ENCODE measurements around the gene ABHD12B. TPM values are rescaled to one million over a fixed set of nuclear protein-coding genes. Genes with fewer than 3 reads are reported as not detected.

Gene ABHD12B
- total and polyA plus RNA-seq, 2 of the 13 experiments (the other 11 are each of a cell fraction or from before 2014, with no cell fraction given) = not detected

DNA sequence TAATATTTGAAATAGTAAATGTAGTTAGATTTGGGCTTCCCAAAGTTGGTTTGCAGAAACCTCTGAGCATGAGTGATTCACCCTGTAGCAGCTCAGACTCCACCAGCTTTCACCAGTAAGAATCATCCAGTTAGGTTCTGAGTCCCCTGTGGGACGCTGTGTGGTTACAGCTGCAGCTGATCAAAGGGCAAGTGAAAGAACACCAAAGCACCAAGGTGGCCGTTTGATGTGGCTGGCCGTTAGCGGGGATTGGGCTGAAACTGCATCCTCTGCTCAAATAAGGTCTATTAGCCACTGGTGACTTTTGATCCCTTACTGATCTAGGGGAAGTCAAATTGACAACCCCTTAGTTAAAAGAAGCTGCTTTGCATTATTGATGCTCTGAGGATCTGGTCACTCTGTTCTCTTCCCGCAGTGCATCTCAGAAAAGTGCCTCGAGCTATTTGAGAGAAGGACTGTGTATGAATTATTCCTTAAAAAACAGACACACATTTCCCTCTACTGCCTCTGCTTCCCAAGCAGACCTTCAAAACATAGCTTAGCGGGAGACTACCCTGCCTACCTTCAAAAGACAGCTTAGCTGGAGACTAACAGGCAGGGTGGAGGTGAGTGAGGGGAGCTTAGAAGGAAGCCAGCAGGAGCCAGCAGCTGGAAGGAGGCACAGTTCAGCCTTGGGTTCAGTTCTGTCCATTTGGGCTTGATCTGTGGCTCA is 3.7 kb downstream of the ABHD12B start (continued):
- TF ChIP-seq RNF219 (CRISPR knock-in tag; IDR thresholded peaks at IDR 0.05) = no peak
- TF ChIP-seq, protein P1, sequence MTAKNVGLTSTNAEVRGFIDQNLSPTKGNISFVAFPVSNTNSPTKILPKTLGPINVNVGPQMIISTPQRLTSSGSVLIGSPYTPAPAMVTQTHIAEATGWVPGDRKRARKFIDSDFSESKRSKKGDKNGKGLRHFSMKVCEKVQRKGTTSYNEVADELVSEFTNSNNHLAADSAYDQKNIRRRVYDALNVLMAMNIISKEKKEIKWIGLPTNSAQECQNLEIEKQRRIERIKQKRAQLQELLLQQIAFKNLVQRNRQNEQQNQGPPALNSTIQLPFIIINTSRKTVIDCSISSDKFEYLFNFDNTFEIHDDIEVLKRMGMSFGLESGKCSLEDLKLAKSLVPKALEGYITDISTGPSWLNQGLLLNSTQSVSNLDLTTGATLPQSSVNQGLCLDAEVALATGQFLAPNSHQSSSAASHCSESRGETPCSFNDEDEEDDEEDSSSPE (CRISPR knock-in tag; IDR thresholded peaks at IDR 0.05) = no peak
- TF ChIP-seq SRSF1 (optimal IDR thresholded peaks at IDR 0.05; ENCODE audit: low read depth, low read length) = no peak
- TF ChIP-seq, protein P2, sequence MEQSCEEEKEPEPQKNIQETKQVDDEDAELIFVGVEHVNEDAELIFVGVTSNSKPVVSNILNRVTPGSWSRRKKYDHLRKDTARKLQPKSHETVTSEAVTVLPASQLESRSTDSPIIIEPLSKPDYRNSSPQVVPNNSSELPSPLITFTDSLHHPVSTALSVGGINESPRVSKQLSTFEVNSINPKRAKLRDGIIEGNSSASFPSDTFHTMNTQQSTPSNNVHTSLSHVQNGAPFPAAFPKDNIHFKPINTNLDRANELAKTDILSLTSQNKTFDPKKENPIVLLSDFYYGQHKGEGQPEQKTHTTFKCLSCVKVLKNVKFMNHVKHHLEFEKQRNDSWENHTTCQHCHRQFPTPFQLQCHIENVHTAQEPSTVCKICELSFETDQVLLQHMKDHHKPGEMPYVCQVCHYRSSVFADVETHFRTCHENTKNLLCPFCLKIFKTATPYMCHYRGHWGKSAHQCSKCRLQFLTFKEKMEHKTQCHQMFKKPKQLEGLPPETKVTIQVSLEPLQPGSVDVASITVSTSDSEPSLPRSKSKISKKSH (CRISPR knock-in tag; IDR thresholded peaks at IDR 0.05; ENCODE audit: borderline replicate concordance) = no peak
- no peak for TF ChIP-seq ZNF121 (CRISPR knock-in tag; IDR thresholded peaks at IDR 0.05)
- TF ChIP-seq ATF5 (CRISPR knock-in tag; IDR thresholded peaks at IDR 0.05; ENCODE audit: low read depth) = no peak
- TF ChIP-seq ZBTB7B (CRISPR knock-in tag; IDR thresholded peaks at IDR 0.05) = no peak
- TF ChIP-seq NR2F1 (CRISPR knock-in tag; IDR thresholded peaks at IDR 0.05) = peak; percentile 27 to 83; a peak in 2 of 4 replicates
- no peak for TF ChIP-seq SMARCC2 (IDR thresholded peaks at IDR 0.05)
- peak; percentile 39; the same call in 1 of the 2 replicates for TF ChIP-seq NR2C2 (CRISPR knock-in tag; IDR thresholded peaks at IDR 0.05; ENCODE audit: borderline replicate concordance)
- no peak for TF ChIP-seq ZFP37 (CRISPR knock-in tag; IDR thresholded peaks at IDR 0.05; ENCODE audit: borderline replicate concordance)
- no peak; the same call in 1 of the 2 replicates for TF ChIP-seq THRA (CRISPR knock-in tag; IDR thresholded peaks at IDR 0.05; ENCODE audit: borderline replicate concordance)
- no peak for TF ChIP-seq ELF4 (CRISPR knock-in tag; IDR thresholded peaks at IDR 0.05; ENCODE audit: borderline replicate concordance)
- TF ChIP-seq ZNF83 (CRISPR knock-in tag; IDR thresholded peaks at IDR 0.05; ENCODE audit: borderline replicate concordance) = no peak
- TF ChIP-seq TCF7L2 (IDR thresholded peaks at IDR 0.05; ENCODE audit: low read depth, low read length) = peak; percentile 85; the same call in 1 of the 2 replicates
- no peak for TF ChIP-seq ZSCAN12 (CRISPR knock-in tag; IDR thresholded peaks at IDR 0.05)
- TF ChIP-seq KMT2A (CRISPR knock-in tag; IDR thresholded peaks at IDR 0.05) = no peak
- TF ChIP-seq THYN1 (CRISPR knock-in tag; IDR thresholded peaks at IDR 0.05; ENCODE audit: borderline replicate concordance, low read depth) = no peak
- TF ChIP-seq TSC22D2 (CRISPR knock-in tag; IDR thresholded peaks at IDR 0.05; ENCODE audit: borderline replicate concordance) = no peak
- peak; percentile 59 for TF ChIP-seq POLR2G (IDR thresholded peaks at IDR 0.05; ENCODE audit: low read depth, low read length)
